ENCODE measurements around the gene H2BK1. TPM values are rescaled to one million over a fixed set of nuclear protein-coding genes. Genes with fewer than 3 reads are reported as not detected.
A peak's percentile ranks its signal among the peaks of the same experiment; 100 is the strongest.

H2BK1 gene
- total and polyA plus RNA-seq, 2 of the 13 experiments (the other 11 are each of a cell fraction or from before 2014, with no cell fraction given) = not detected

- TF ChIP-seq, protein P1, sequence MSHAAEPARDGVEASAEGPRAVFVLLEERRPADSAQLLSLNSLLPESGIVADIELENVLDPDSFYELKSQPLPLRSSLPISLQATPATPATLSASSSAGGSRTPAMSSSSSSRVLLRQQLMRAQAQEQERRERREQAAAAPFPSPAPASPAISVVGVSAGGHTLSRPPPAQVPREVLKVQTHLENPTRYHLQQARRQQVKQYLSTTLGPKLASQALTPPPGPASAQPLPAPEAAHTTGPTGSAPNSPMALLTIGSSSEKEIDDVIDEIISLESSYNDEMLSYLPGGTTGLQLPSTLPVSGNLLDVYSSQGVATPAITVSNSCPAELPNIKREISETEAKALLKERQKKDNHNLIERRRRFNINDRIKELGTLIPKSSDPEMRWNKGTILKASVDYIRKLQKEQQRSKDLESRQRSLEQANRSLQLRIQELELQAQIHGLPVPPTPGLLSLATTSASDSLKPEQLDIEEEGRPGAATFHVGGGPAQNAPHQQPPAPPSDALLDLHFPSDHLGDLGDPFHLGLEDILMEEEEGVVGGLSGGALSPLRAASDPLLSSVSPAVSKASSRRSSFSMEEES (CRISPR knock-in tag; IDR thresholded peaks at IDR 0.05) = peak; percentile 38; the same call in 1 of the 2 replicates
- TF ChIP-seq BRCA1 (CRISPR knock-in tag; IDR thresholded peaks at IDR 0.05) (no peak), ZFP62 (CRISPR knock-in tag; IDR thresholded peaks at IDR 0.05) (no peak), ZNF354B (CRISPR knock-in tag; IDR thresholded peaks at IDR 0.05) (no peak), MTF1 (CRISPR knock-in tag; IDR thresholded peaks at IDR 0.05) (no peak), ZNF567 (CRISPR knock-in tag; IDR thresholded peaks at IDR 0.05; ENCODE audit: borderline replicate concordance) (no peak), ZSCAN9 (CRISPR knock-in tag; IDR thresholded peaks at IDR 0.05; ENCODE audit: borderline replicate concordance) (0 out of 2 replicates have a peak, but pooled peaks have one; percentile 24), ZNF350 (CRISPR knock-in tag; IDR thresholded peaks at IDR 0.05; ENCODE audit: borderline replicate concordance, low read depth) (peak; percentile 81; the same call in 1 of the 2 replicates), AHR (CRISPR knock-in tag; IDR thresholded peaks at IDR 0.05) (no peak), DBP (CRISPR knock-in tag; IDR thresholded peaks at IDR 0.05; ENCODE audit: not compliant biosample characterization) (no peak), NBN (conservative IDR thresholded peaks at IDR 0.05) (no peak), ZIK1 (CRISPR knock-in tag; IDR thresholded peaks at IDR 0.05; ENCODE audit: borderline replicate concordance, low read depth) (peak; percentile 58; the same call in 1 of the 2 replicates), SKIL (CRISPR knock-in tag; IDR thresholded peaks at IDR 0.05; ENCODE audit: borderline replicate concordance) (no peak)
- TF ChIP-seq, protein P2, sequence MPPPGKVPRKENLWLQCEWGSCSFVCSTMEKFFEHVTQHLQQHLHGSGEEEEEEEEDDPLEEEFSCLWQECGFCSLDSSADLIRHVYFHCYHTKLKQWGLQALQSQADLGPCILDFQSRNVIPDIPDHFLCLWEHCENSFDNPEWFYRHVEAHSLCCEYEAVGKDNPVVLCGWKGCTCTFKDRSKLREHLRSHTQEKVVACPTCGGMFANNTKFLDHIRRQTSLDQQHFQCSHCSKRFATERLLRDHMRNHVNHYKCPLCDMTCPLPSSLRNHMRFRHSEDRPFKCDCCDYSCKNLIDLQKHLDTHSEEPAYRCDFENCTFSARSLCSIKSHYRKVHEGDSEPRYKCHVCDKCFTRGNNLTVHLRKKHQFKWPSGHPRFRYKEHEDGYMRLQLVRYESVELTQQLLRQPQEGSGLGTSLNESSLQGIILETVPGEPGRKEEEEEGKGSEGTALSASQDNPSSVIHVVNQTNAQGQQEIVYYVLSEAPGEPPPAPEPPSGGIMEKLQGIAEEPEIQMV (CRISPR knock-in tag; IDR thresholded peaks at IDR 0.05; ENCODE audit: low read depth) = no peak
- TF ChIP-seq, protein P3, sequence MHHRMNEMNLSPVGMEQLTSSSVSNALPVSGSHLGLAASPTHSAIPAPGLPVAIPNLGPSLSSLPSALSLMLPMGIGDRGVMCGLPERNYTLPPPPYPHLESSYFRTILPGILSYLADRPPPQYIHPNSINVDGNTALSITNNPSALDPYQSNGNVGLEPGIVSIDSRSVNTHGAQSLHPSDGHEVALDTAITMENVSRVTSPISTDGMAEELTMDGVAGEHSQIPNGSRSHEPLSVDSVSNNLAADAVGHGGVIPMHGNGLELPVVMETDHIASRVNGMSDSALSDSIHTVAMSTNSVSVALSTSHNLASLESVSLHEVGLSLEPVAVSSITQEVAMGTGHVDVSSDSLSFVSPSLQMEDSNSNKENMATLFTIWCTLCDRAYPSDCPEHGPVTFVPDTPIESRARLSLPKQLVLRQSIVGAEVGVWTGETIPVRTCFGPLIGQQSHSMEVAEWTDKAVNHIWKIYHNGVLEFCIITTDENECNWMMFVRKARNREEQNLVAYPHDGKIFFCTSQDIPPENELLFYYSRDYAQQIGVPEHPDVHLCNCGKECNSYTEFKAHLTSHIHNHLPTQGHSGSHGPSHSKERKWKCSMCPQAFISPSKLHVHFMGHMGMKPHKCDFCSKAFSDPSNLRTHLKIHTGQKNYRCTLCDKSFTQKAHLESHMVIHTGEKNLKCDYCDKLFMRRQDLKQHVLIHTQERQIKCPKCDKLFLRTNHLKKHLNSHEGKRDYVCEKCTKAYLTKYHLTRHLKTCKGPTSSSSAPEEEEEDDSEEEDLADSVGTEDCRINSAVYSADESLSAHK (CRISPR knock-in tag; IDR thresholded peaks at IDR 0.05; ENCODE audit: borderline replicate concordance) = no peak
- TF ChIP-seq, protein P4, sequence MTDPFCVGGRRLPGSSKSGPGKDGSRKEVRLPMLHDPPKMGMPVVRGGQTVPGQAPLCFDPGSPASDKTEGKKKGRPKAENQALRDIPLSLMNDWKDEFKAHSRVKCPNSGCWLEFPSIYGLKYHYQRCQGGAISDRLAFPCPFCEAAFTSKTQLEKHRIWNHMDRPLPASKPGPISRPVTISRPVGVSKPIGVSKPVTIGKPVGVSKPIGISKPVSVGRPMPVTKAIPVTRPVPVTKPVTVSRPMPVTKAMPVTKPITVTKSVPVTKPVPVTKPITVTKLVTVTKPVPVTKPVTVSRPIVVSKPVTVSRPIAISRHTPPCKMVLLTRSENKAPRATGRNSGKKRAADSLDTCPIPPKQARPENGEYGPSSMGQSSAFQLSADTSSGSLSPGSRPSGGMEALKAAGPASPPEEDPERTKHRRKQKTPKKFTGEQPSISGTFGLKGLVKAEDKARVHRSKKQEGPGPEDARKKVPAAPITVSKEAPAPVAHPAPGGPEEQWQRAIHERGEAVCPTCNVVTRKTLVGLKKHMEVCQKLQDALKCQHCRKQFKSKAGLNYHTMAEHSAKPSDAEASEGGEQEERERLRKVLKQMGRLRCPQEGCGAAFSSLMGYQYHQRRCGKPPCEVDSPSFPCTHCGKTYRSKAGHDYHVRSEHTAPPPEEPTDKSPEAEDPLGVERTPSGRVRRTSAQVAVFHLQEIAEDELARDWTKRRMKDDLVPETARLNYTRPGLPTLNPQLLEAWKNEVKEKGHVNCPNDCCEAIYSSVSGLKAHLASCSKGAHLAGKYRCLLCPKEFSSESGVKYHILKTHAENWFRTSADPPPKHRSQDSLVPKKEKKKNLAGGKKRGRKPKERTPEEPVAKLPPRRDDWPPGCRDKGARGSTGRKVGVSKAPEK (CRISPR knock-in tag; IDR thresholded peaks at IDR 0.05; ENCODE audit: borderline replicate concordance) = peak; percentile 62; the same call in 1 of the 2 replicates
Observed at GRCh38 chr7:151226875-151227782, 16.8 kb upstream of the H2BK1 start, which contains the start of gene ABCF2 (continued).
